Endodermal cell (in vitro differentiated cells): ENCODE measurements around the gene FXYD3. TPM values are rescaled to one million over a fixed set of nuclear protein-coding genes. Genes with fewer than 3 reads are reported as not detected.

ENCODE experiments used
- DNase-seq: peaks from one replicate; pipeline ENCODE4 v3.0.0-alpha.2; 2017
- H3K27ac ChIP-seq: 2 replicates; pipeline ENCODE4 v1.5.1; 2013; ENCODE audit warnings: mild to moderate bottlenecking, low read depth, low read length, moderate library complexity
- H3K27me3 ChIP-seq: 2 replicates; pipeline ENCODE4 v1.6.1; 2013; ENCODE audit warnings: mild to moderate bottlenecking, low read length, moderate library complexity; ENCODE audit not compliant: insufficient read depth, control insufficient read depth, poor library complexity, severe bottlenecking
- H3K36me3 ChIP-seq: 2 replicates; pipeline ENCODE4 v1.7.0; 2013; ENCODE audit warnings: mild to moderate bottlenecking, low read length, moderate library complexity; ENCODE audit not compliant: control insufficient read depth, insufficient read depth
- H3K4me1 ChIP-seq: one replicate; pipeline ENCODE4 v1.7.0; 2013; ENCODE audit warnings: low read length; ENCODE audit not compliant: control insufficient read depth, insufficient read depth
- H3K4me3 ChIP-seq: 2 replicates; pipeline ENCODE4 v1.5.1; 2013; ENCODE audit warnings: mild to moderate bottlenecking, low read length, moderate library complexity
- H3K9ac ChIP-seq: 2 replicates; pipeline ENCODE4 v1.6.1; 2013; ENCODE audit warnings: mild to moderate bottlenecking, low read length, moderate library complexity; ENCODE audit not compliant: poor library complexity, severe bottlenecking; ENCODE audit errors: extremely low read depth
- H3K9me3 ChIP-seq: 2 replicates; pipeline ENCODE4 v1.6.1; 2013; ENCODE audit warnings: mild to moderate bottlenecking, low read length, moderate library complexity; ENCODE audit not compliant: control insufficient read depth
- H3K27ac Mint-ChIP-seq: 2 replicates; pipeline ENCODE4 v1.8.0; 2020; ENCODE audit warnings: mixed read lengths
- H3K27me3 Mint-ChIP-seq: 2 replicates; pipeline ENCODE4 v1.8.0; 2021; ENCODE audit warnings: mild to moderate bottlenecking, mixed read lengths; ENCODE audit not compliant: insufficient read depth
- H3K36me3 Mint-ChIP-seq: 2 replicates; pipeline ENCODE4 v1.8.0; 2020; ENCODE audit warnings: low read depth, mixed read lengths
- H3K4me1 Mint-ChIP-seq: 2 replicates; pipeline ENCODE4 v1.8.0; 2020; ENCODE audit warnings: mixed read lengths
- H3K4me3 Mint-ChIP-seq: 2 replicates; pipeline ENCODE4 v1.8.0; 2020; ENCODE audit warnings: mild to moderate bottlenecking, moderate library complexity, mixed read lengths
- H3K9me3 Mint-ChIP-seq: 2 replicates; pipeline ENCODE4 v1.8.0; 2020; ENCODE audit warnings: mild to moderate bottlenecking, mixed read lengths
- WGBS, 2 experiments: methylation state at CpG; one replicate each; pipeline versions ENCODE4 v1.1.5 to v1.1.7; 2013; ENCODE audit warnings: missing lambda C conversion rate in 2 of 2, mixed read lengths in 1 of 2; ENCODE audit not compliant: insufficient coverage in 1 of 2, insufficient read length in 1 of 2; 5-methylcytosine and 5-hydroxymethylcytosine counted together
- total RNA-seq, 2 donors: library from RNA; stranded (reverse); fragmentation: NEBNext Ultra II Directional in 1 of 2; extraction: Animal tissue kit (Norgen Biotek cat#: 25700) in 1 of 2; gene quantifications; 2 replicates in 1 of 2; 3 replicates in 1 of 2; pipeline ENCODE4 v1.2.1, GENCODE V29; 2021
- TF ChIP-seq, protein P1 (sequence below): fragments of 200-600 bp; sonication (generic); conservative IDR thresholded peaks from 2 replicates; pipeline ENCODE4 v1.5.0; 2021; ENCODE audit warnings: antibody characterized with exemption, mild to moderate bottlenecking

Gene FXYD3
- total RNA-seq, 2 donors from 2014 or later: not detected

DNA sequence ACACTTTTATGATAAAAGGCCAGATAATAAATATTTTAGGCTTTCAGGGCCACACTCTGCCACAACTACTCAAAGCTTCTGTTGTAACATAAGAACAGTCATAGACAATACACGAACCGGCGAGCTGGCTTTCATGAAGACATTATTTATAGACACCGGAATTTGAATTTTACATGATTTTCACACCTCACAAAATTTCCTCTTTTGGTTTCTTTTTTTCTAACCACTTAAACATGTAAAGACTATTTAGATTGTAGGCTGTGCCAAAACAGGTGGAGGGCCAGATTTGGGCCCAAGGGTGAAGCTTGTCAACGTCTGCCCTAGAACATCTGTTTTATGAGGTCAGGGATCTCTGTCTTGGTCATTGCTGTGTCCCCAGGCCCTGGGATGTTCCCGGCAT lies 29.7 kb upstream of the FXYD3 start:
- H3K27me3 Mint-ChIP-seq: no peaks in the 10 kb centered on the region
- H3K27ac ChIP-seq: no peak overlapping the region
- no peak overlapping the region for H3K4me3 Mint-ChIP-seq
- no peaks in the 10 kb centered on the region for H3K36me3 Mint-ChIP-seq
- TF ChIP-seq, protein P1, sequence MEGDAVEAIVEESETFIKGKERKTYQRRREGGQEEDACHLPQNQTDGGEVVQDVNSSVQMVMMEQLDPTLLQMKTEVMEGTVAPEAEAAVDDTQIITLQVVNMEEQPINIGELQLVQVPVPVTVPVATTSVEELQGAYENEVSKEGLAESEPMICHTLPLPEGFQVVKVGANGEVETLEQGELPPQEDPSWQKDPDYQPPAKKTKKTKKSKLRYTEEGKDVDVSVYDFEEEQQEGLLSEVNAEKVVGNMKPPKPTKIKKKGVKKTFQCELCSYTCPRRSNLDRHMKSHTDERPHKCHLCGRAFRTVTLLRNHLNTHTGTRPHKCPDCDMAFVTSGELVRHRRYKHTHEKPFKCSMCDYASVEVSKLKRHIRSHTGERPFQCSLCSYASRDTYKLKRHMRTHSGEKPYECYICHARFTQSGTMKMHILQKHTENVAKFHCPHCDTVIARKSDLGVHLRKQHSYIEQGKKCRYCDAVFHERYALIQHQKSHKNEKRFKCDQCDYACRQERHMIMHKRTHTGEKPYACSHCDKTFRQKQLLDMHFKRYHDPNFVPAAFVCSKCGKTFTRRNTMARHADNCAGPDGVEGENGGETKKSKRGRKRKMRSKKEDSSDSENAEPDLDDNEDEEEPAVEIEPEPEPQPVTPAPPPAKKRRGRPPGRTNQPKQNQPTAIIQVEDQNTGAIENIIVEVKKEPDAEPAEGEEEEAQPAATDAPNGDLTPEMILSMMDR: no peak
- H3K9ac ChIP-seq: no peak overlapping the region
- WGBS, 2 experiments: 72 to 82% methylated on average over 4 to 6 of the region's 6 CpGs
- peaks cover 1% of the 10 kb centered on the region for H3K4me1 Mint-ChIP-seq
- no peaks in the 10 kb centered on the region for H3K27me3 ChIP-seq
- H3K4me3 ChIP-seq: no peak overlapping the region
- H3K4me1 ChIP-seq: no peaks in the 10 kb centered on the region
- peaks cover 2% of the 10 kb centered on the region for H3K9me3 Mint-ChIP-seq
- H3K36me3 ChIP-seq: no peaks in the 10 kb centered on the region
- no peaks in the 10 kb centered on the region for H3K9me3 ChIP-seq
- DNase-seq: no peak
- H3K27ac Mint-ChIP-seq: no peak overlapping the region

DNA sequence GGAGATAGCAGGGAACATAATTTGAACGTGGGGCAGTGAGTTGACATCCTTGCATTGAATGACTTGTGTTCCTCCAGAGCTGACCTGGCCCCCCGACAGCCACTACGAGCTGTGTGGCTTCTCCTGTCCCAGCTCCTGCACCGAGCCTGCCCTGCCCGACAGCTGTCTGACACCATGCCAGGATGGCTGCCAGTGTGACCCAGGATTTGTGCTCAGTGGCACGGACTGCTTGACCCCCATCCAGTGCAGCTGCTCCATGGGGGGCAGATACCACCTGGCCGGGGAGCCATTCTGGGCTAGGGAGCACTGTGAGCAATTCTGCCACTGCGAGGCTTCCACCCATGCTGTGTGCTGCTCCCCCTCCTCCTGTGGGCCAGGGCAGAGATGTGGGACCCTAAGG lies 29.2 kb upstream of the FXYD3 start:
- Mint-ChIP-seq H3K36me3 (no peaks in the 10 kb centered on the region), H3K27me3 (no peaks in the 10 kb centered on the region), H3K9me3 (peaks cover 2% of the 10 kb centered on the region), H3K4me3 (no peak overlapping the region), H3K27ac (no peak overlapping the region), H3K4me1 (peaks cover 1% of the 10 kb centered on the region)
- Histone ChIP-seq H3K9me3 (no peaks in the 10 kb centered on the region), H3K9ac (no peak overlapping the region), H3K4me3 (no peak overlapping the region), H3K36me3 (no peaks in the 10 kb centered on the region), H3K27me3 (no peaks in the 10 kb centered on the region), H3K4me1 (no peaks in the 10 kb centered on the region), H3K27ac (no peak overlapping the region)
- TF ChIP-seq, protein P1: no peak
- DNase-seq: no peak
- 83 to 90% methylated on average over 7 to 8 of the region's 8 CpGs for WGBS, 2 experiments

DNA sequence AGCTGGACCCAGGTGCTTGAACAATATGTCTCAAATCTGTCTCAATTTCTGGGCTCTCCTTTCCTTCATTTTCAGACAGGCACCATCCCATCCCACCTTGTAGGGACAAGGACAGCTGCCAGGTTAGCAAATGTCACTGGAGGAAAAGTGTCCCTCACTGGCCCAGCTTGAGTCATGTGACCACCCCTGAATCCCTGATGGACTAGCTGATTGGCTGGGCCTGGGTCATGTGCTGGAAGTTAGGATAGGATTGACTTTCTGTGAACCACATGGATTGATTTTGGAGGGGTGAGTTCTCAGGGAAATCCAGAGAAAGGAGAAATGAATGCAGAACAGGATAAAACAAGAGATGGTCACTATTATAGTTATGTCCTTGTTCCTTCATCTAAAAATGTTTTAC lies 28.2 kb upstream of the FXYD3 start:
- DNase-seq: no peak
- H3K9me3 Mint-ChIP-seq: peaks cover 2% of the 10 kb centered on the region
- TF ChIP-seq, protein P1: no peak
- Histone ChIP-seq H3K9me3 (no peaks in the 10 kb centered on the region), H3K27ac (no peak overlapping the region), H3K36me3 (no peaks in the 10 kb centered on the region), H3K27me3 (no peaks in the 10 kb centered on the region), H3K4me1 (no peaks in the 10 kb centered on the region), H3K4me3 (no peak overlapping the region), H3K9ac (no peak overlapping the region)
- no peaks in the 10 kb centered on the region for H3K36me3 Mint-ChIP-seq
- peaks cover 1% of the 10 kb centered on the region for H3K4me1 Mint-ChIP-seq
- no peak overlapping the region for H3K27ac Mint-ChIP-seq
- no peaks in the 10 kb centered on the region for H3K27me3 Mint-ChIP-seq
- no peak overlapping the region for H3K4me3 Mint-ChIP-seq
